GM19193 (cell line): ENCODE data around the gene GPR107.

Source experiments
- POLR2A ChIP-seq: IDR thresholded peaks from 4 replicates; pipeline ENCODE4 v1.6.1; 2011; ENCODE audit not compliant: insufficient read depth, insufficient read length; ENCODE audit errors: extremely low read depth

The GPR107 gene

DNA sequence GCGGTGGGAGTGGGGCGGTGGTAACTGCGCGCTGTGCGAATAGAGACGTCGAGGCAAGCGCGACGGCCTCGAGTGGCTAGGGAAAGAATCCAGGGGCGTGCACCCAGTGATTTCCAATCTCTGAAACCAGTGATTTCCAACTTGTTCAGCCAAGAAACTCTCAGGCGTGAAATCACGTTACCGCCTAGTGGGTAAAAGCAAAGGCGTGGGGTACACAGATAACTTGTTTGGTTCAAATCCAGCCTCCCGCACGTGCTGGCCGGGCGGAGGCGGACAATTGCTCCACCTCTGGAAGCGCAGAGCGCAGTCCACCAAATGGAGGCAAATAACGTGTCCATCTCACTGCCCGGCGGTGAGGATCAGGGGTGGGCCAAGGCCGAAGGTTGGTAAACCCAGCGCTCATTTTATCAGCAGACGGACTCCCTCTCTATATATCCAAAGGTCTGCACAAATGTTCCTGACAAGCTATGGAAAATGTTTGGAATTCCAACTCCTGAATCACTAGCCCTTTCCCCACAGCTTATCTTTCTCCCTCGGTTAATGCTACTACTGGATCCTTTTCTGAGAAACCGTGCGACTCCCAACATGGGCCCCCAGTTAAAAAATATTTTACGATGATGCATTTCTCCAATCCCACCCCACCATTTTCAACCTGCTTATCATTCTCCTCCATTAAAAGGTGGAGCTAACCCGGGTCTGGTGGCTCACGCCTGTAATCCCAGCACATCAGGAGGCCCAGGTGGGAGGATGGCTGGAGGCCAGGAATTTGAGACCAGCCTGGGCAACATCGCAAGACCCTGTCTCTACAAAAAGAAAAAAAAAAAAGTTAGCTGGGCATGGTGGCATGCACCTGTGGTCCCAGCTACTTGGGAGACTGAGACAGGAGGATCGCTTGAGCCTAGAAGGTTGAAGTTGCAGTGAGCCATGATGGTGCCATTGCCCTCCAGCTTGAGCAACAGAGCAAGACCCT lies 9.8 kb upstream of the GPR107 start:
- no peak for TF ChIP-seq POLR2A

DNA sequence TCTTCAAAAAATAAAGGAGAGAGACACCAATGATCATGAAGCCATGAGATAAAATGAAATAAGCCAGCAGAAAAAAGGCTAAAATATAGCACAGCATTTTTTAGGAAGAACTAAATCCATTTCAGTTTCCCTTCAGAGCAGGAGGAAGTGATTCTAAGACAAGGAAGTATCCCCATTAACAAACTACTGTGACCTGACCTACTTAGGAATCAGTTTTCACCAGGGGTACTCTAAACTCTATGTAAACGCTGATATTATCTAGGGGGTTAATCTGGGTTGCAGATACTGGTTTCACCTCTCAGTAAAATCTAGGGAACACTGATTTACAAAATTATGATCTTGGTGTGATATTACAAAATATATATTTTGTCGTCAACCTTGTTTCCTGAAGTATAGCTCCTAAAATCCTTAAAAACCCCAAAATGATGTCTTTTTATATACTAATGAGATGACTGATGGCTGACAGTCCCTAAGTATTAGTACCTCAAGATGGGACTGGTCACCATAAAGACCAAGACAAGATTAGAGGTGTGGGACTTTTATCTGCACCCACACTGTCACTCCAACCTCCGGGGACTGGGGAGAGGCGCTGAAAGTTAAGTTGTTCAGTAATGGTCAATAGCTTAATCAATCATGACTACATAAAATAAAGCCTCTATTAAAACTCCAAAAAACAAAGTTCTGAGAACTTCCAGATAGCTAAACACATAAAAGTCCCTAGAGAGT lies 7.8 kb upstream of the GPR107 start:
- TF ChIP-seq POLR2A: no peak

DNA sequence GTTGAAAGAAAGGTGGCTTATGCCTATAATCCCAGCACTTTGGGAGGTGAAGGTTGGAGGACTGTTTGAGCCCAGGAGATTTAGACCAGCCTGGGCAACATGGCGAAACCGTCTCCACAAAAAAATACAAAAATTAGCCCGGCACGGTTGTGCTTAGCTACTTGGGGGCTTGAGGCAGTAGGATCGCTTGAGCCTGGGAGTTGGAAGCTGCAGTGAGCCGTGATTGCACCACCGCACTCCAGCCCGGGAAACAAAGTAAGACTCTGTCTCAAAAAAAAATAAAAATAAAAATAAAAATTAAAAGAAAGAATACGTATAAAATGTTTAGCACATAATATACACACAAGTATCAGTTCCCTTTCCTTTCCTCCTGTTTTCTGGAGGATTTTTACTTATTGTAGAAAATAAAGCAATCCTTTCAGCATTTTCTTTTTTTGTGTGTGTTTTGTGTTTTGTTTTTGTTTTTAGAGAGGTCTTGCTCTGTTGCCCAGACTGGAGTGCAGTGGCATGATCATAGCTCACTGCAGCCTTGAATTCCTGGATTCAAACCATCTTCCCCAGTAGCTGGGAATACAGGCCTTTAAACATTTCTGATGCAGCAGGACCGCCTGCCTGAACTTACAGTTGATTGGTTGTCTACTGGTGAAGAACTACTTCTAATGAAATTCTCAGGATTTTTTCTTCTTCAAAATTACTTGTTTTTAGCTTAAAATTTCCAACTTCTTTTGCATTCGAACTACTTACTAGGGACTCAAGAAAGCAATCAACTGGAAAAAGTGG lies 4.1 kb upstream of the GPR107 start:
- TF ChIP-seq POLR2A: no peak

DNA sequence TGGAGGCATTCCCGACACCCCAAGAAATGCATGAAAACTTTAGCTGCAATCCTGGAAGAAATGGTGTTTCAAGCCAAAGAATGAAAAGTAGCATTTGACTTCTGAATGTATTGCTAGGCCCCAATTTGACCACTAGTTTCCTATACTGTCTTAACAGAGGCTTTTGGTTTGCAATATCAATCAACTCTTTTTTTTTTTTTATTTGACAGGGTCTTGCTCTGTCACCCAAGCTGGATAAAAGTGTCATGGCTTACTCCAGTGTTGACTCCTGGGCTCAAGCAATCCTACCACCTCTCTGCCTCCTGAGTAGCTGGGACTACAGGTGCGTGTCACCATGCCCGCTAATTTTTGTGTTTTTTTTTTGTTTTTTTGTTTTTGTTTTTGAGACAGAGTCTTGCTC lies 3.2 kb upstream of the GPR107 start:
- no peak for TF ChIP-seq POLR2A

DNA sequence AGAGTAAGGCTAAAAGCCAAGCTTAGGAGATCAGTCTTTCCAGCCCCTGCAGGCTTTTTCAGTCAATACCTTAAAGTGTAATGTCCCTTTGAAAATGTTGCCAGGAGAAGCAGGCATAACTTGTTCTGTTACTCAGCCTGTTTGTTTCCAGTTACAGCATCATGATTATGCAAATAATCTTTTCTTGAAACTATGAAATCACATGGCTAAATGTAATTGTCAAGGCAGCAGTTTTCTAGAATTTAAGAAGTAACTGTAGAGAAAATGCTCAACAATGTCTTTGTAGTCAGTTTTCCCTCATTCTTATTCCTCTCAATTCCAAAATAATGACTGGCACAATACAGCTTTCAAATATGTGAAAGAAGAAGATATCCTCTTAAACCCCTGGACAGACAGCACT lies 1.9 kb upstream of the GPR107 start:
- no peak for TF ChIP-seq POLR2A

DNA sequence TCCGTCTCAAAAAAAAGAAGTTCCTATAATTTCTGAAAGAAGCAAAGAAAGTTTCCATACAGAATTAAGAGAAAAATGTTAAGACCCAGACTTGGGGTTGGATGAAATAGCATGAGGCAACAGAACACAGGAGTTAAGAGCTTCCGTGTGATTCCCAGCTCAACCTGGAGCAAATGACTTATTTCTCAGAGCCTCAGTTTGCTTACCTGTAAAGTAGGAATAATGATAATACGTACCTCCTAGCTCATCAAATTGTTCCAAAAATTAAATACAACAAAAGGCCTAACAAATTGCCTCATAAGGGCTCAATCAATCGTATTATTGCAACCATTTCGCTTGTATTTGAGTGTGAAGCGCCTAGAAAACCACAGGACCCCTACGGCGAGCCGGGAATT lies 600 bp upstream of the GPR107 start:
- no peak for TF ChIP-seq POLR2A

DNA sequence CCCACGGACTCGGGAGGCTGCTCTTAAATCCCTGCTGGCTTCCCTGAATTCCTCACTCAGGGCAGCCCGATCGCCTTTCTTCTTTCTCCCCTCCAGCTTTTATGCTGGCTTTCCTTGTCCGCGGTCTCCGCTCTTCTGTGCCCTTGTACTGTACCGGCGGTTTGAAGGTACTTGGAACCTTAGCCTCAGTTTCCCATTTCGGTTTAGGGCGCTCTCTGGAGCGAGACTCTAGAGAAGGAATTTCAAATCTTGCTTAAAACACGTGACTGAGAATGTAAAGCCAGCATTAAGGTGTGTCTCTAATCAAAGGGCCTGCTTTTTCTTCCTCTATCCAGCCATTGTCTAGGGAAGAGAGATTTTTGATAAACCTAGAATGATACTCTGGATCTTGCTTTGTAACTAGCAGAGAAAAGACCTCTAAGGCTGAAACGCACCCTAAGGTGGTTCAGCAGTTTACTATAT lies 650 bp downstream of the GPR107 start:
- no peak for TF ChIP-seq POLR2A

DNA sequence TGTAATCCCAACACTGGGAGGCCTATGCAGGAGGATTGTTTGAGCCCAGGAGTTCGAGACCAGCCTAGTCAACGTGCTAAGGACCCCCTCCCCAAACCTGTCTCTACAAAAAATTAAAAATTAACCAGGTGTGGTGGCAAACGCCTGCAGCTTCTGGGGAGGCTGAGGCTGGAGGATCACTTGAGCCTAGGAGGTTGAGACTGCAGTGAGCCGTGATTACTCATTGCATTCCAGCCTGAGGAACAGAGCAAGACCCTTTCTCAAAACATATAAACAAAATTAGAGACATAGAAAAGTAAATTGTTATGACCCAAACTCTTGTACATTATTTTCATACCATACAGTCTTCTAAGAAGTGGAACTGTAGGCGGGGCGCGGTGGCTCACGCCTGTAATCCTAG lies 1.1 kb downstream of the GPR107 start:
- TF ChIP-seq POLR2A: no peak

DNA sequence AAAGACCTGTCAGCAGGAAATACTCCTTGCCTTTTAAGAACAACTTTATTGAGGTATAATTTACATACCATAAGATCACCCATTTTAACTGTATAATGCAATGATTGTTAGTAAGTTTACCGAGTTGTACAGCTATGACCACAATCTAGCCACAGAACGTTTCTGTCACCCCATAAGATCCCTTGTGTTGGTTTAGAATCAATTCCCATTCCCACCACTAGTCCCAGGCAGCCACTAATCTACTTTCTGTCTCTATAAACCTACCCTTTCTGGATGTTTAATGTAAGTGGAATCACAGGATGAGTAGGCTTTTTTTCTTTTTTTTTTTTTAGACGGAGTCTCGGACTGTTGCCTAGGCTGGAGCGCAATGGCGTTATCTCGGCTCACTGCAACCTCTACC lies 4.4 kb downstream of the GPR107 start:
- TF ChIP-seq POLR2A: no peak

DNA sequence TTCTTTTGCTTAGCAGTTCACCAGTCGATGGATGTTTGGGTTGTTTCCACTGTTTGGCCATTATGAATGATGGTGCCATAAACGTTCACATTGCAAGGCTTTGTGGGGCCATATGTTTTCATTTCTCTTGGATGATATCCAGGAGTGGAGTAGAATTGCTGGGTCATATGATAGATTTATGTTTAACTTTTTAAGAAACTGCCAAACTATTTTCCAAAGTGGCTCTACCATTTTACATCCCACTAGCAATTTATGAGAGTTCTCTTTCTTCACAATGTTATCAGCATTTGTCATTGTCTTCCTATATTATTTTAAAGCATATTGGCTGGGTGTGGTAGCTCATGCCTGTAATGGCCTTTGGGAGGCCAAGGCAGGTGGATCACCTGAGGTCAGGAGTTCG lies 5.2 kb downstream of the GPR107 start:
- TF ChIP-seq POLR2A: no peak

DNA sequence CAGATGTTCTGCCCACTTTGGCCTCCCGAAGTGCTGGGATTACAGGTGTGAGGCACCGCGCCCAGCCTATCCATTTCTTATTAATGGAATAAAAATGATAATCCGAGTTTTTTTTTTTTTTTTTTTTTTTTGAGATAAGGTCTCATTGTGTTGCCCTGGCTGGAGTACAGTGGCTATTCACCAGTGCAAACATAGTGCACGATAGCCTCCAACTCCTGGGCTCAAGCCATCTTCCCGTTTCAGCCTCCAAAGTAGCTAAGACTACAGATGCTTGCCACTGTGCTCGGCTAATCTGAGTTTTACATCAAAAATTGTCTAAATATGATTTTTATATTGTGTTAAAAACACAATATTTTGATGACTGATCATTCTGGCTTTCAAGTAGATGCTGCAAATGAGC lies 6.6 kb downstream of the GPR107 start:
- TF ChIP-seq POLR2A: no peak

DNA sequence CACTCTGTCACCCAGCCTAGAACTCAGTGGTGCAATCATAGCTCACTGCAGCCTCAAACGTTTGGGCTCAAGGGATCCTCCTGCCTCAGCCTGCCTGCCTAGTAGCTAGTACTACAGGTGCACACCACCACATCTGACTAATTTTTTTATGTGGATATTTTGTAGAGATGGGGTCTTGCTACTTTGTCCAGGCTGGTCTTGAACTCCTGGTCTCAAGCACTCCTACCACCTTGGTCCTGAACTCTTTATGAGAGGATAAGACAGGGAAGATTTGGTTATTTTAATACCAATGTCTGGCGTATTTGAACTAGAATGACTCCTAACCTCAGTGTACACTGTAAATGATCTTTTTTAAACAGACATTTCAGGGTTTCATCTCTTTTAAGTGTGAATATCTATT lies 9.0 kb downstream of the GPR107 start:
- TF ChIP-seq POLR2A: no peak

DNA sequence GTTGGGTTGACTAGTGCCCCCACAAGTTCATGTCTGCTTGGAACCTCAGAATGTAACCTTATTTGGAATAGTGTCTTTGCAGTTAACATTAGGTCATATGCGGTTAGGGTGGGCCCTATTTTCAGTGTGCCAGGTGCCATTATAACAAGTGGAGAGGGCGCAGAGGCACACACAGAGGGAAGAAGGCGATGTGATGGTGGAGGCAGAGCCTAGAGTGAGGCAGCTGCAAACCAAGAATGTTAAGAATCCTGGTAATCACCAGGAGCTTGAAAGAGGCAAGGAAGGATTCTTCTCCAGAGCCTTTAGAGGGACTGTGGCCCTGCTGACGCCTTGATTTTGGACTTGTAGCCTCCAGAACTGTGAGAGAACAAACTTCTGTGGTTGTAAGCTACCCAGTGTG lies 10.9 kb downstream of the GPR107 start:
- TF ChIP-seq POLR2A: no peak

DNA sequence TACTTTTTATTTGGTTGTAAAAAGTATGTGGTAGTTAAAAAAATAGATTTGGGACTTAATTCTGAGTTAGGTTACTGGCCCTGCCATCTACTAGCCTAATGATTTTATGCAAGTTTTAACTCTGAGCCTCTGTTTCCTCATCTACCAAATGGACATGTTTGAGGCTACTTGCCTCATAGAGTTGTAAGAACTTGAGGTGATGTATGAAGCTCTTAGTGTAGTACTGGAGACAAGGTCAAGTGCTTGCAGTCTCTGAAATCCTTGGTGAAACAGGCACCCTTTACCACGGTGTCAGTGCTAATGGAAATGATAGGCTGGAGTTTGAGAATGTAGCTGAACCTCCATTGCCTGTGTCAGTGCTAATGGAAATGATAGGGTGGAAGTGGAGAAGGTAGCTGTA lies 15.3 kb downstream of the GPR107 start:
- TF ChIP-seq POLR2A: no peak
